ENCODE results near the gene MCIDAS. TPM values are rescaled to one million over a fixed set of nuclear protein-coding genes. Genes with fewer than 3 reads are reported as not detected.

MCIDAS gene
- total RNA-seq, 4 donors from 2014 or later: not detected

- Histone ChIP-seq H3K4me3 (peak overlapping the region; percentile 24 to 50 (median 36)), H3K27ac (no peak overlapping the region), H3K27me3 (peaks cover 45 to 56% (median 53%) of the 10 kb centered on the region in 3 donors), H3K4me1 (peaks cover 20 to 27% of the 10 kb centered on the region in 2 donors), H3K9me3 (no peaks in the 10 kb centered on the region), H3K36me3 (no peaks in the 10 kb centered on the region)
- TF ChIP-seq POLR2A (IDR thresholded peaks at IDR 0.05) (no peak), CTCF (IDR thresholded peaks at IDR 0.05 in 4 of 5, conservative IDR thresholded peaks at IDR 0.05 in 1 of 5) (peak in 4 of 5 experiments; percentile 19 to 52 (median 36))
- DNase-seq (no peak), ATAC-seq (no peak)
- intact Hi-C loops (cut with DNase I; ENCODE audit: low total_unique reads): no loop called here
- in situ Hi-C loops (cut with MboI; ENCODE audit: low sequenced_read_pairs in 4 of 4): no loop called here
Measured at GRCh38 chr5:55176176-55176818, 50.8 kb downstream of the MCIDAS start.

GRCh38 chr5:55175781-55176175 lies 51.3 kb downstream of the MCIDAS start:
- DNase-seq (no peak), ATAC-seq (no peak)
- in situ Hi-C loops (cut with MboI; ENCODE audit: low sequenced_read_pairs in 4 of 4) (no loop called here), intact Hi-C loops (cut with DNase I; ENCODE audit: low total_unique reads) (no loop called here)
- no peak overlapping the region for H3K27ac ChIP-seq
- peaks cover 20 to 27% of the 10 kb centered on the region in 2 donors for H3K4me1 ChIP-seq
- no peaks in the 10 kb centered on the region for H3K36me3 ChIP-seq
- TF ChIP-seq CTCF (IDR thresholded peaks at IDR 0.05 in 4 of 5, conservative IDR thresholded peaks at IDR 0.05 in 1 of 5): no peak
- TF ChIP-seq POLR2A (IDR thresholded peaks at IDR 0.05): no peak
- peaks cover 45 to 56% (median 53%) of the 10 kb centered on the region in 3 donors for H3K27me3 ChIP-seq
- H3K4me3 ChIP-seq: peak overlapping the region; percentile 24 to 50 (median 36)
- no peaks in the 10 kb centered on the region for H3K9me3 ChIP-seq

GRCh38 chr5:55173687-55174230 lies 53.4 kb downstream of the MCIDAS start:
- H3K27me3 ChIP-seq: peaks cover 39 to 58% (median 45%) of the 10 kb centered on the region in 3 donors

More at GRCh38 chr5:55173687-55174230, 53.4 kb downstream of the MCIDAS start:
- ATAC-seq (no peak), DNase-seq (no peak)
- no peaks in the 10 kb centered on the region for H3K9me3 ChIP-seq
- H3K36me3 ChIP-seq: no peaks in the 10 kb centered on the region
- no peak for TF ChIP-seq CTCF (IDR thresholded peaks at IDR 0.05 in 4 of 5, conservative IDR thresholded peaks at IDR 0.05 in 1 of 5)
- TF ChIP-seq POLR2A (IDR thresholded peaks at IDR 0.05): no peak
- H3K4me1 ChIP-seq: peaks cover 20 to 27% of the 10 kb centered on the region in 2 donors
- H3K27ac ChIP-seq: no peak overlapping the region
- in situ Hi-C loops (cut with MboI; ENCODE audit: low sequenced_read_pairs in 4 of 4) (loop anchor here (5.0 to 25.0 kb wide), 4 partner anchors 64 to 661 kb away; partner anchors contain the start of genes SNX18 (in 3 of the 4) and SLC38A9 (in 1 of the 4)), intact Hi-C loops (cut with DNase I; ENCODE audit: low total_unique reads) (loop anchor here (2.0 to 5.0 kb wide), 3 partner anchors 59 to 519 kb away; partner anchors contain the start of genes CCNO, DHX29 and MTREX)
- H3K4me3 ChIP-seq: peak overlapping the region; percentile 44 to 67 (median 60)
